NCI-H2081 (cell line): ENCODE data around the gene ABCD4.
"Not testable (repeated sequence)": the region's sequence is repeated elsewhere in the genome, so short reads cannot be mapped to it uniquely, and the experiment has no call there.

ENCODE experiments used
- DNase-seq, 2 experiments: peaks; one replicate each; lab custom pipeline; 2025; lab: John Stamatoyannopoulos, UW

Gene ABCD4

GRCh38 chr14:74302634-74303569 lies at the start of gene ABCD4:
Gene ABCD4 (minus strand): TSS chr14:74302934. CDS start chr14:74302912, 22 bp downstream.
- peak; percentile 87 to 95 for DNase-seq

GRCh38 chr14:74350928-74351323 lies 48.2 kb upstream of the ABCD4 start:
- peak; percentile 7 to 41 for DNase-seq

- DNase-seq, result no peak
These were observed 47.6 kb upstream of the ABCD4 start for GRCh38 chr14:74350211-74350927.

GRCh38 chr14:74349757-74350156 lies 47.0 kb upstream of the ABCD4 start:
- no peak for DNase-seq

- DNase-seq, result no peak
These were observed 46.2 kb upstream of the ABCD4 start for GRCh38 chr14:74348735-74349463.

- DNase-seq, result no peak
These were observed 45.6 kb upstream of the ABCD4 start, which contains the start of gene VRTN for GRCh38 chr14:74348241-74348734. Gene VRTN (plus strand): TSS chr14:74348471. CDS start chr14:74356784, 8,313 bp downstream.

- no peak for DNase-seq
These were observed 45.0 kb upstream of the ABCD4 start for GRCh38 chr14:74347795-74348100.

GRCh38 chr14:74347097-74347794 lies 44.5 kb upstream of the ABCD4 start:
- no peak for DNase-seq

GRCh38 chr14:74346341-74346740 lies 43.6 kb upstream of the ABCD4 start:
- no peak for DNase-seq

GRCh38 chr14:74333909-74334308 lies 31.2 kb upstream of the ABCD4 start:
- DNase-seq, result no peak

GRCh38 chr14:74329950-74330552 lies 27.3 kb upstream of the ABCD4 start:
- not testable (repeated sequence) for DNase-seq

- peak; percentile 6 to 28 for DNase-seq
These were observed 23.8 kb upstream of the ABCD4 start for GRCh38 chr14:74326369-74327152.

GRCh38 chr14:74325446-74325845 lies 22.7 kb upstream of the ABCD4 start:
- no peak for DNase-seq

GRCh38 chr14:74324931-74325361 lies 22.2 kb upstream of the ABCD4 start:
- DNase-seq, result peak in 1 of 2 experiments; percentile 20

GRCh38 chr14:74314576-74314975 lies 11.8 kb upstream of the ABCD4 start:
- DNase-seq, result no peak

- DNase-seq, result no peak
These were observed 10.9 kb upstream of the ABCD4 start for GRCh38 chr14:74313601-74314000.

- no peak for DNase-seq
These were observed 9.4 kb upstream of the ABCD4 start for GRCh38 chr14:74312161-74312560.

GRCh38 chr14:74309125-74310022 lies 6.6 kb upstream of the ABCD4 start:
- DNase-seq, result no peak

GRCh38 chr14:74308695-74309094 lies 6.0 kb upstream of the ABCD4 start:
- no peak for DNase-seq
